ENCODE results near the gene PKD1.
"Not testable (repeated sequence)": the region's sequence is repeated elsewhere in the genome, so short reads cannot be mapped to it uniquely, and the experiment has no call there.

DNA sequence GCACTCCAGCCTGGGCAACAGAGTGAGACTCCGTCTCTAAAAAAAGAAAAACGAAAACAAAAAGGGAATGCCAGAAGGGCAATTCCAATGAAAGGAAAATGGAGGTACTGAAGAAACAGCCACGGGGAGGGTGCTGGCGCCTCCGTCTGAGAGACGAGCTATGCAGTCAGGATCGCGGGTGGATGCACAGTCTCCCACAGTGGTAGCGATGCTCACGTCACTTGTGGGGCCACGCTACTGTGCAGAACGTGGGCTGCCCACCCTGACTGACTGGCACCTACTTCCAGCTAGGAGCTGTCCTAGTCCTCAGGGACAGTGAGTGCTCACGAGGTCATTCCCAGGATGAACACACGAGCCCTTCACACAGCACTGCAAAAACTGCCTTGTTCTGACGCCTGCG is 34.1 kb downstream of the PKD1 start:
- TF ChIP-seq, protein P1, sequence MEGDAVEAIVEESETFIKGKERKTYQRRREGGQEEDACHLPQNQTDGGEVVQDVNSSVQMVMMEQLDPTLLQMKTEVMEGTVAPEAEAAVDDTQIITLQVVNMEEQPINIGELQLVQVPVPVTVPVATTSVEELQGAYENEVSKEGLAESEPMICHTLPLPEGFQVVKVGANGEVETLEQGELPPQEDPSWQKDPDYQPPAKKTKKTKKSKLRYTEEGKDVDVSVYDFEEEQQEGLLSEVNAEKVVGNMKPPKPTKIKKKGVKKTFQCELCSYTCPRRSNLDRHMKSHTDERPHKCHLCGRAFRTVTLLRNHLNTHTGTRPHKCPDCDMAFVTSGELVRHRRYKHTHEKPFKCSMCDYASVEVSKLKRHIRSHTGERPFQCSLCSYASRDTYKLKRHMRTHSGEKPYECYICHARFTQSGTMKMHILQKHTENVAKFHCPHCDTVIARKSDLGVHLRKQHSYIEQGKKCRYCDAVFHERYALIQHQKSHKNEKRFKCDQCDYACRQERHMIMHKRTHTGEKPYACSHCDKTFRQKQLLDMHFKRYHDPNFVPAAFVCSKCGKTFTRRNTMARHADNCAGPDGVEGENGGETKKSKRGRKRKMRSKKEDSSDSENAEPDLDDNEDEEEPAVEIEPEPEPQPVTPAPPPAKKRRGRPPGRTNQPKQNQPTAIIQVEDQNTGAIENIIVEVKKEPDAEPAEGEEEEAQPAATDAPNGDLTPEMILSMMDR (conservative IDR thresholded peaks at IDR 0.05; ENCODE audit: low read depth, low read length), result not testable (repeated sequence)
- not testable (repeated sequence) for TF ChIP-seq EZH2 (IDR thresholded peaks at IDR 0.05; ENCODE audit: low read length, unreplicated experiment); EZH2phosphoT487 (IDR thresholded peaks at IDR 0.05; ENCODE audit: borderline replicate concordance, low read length)
